Skeletal muscle tissue (tissue), 4 donors: ENCODE measurements around the gene ARHGAP26. TPM values are rescaled to one million over a fixed set of nuclear protein-coding genes. Genes with fewer than 3 reads are reported as not detected.

Experiments used
- H3K27ac ChIP-seq: one replicate; pipeline ENCODE4 v1.7.0; 2013; ENCODE audit warnings: mild to moderate bottlenecking, low read depth, low read length, inconsistent platforms
- H3K27me3 ChIP-seq, 3 donors: one replicate each; pipeline ENCODE4 v1.7.0; 2013; ENCODE audit warnings: low read length in 3 of 3; ENCODE audit not compliant: control insufficient read depth in 3 of 3, insufficient read depth in 3 of 3
- H3K36me3 ChIP-seq, 3 donors: one replicate each; pipeline ENCODE4 v1.7.0; 2013; ENCODE audit warnings: low read length in 3 of 3; ENCODE audit not compliant: control insufficient read depth in 3 of 3, insufficient read depth in 3 of 3
- H3K4me1 ChIP-seq, 3 donors: one replicate each; pipeline ENCODE4 v1.7.0; 2013; ENCODE audit warnings: low read length in 3 of 3, mild to moderate bottlenecking in 3 of 3; ENCODE audit not compliant: control insufficient read depth in 3 of 3, insufficient read depth in 3 of 3
- H3K4me3 ChIP-seq, 3 donors: one replicate each; pipeline ENCODE4 v1.7.0; 2013; ENCODE audit warnings: low read length in 3 of 3
- H3K9ac ChIP-seq, 3 donors: one replicate each; pipeline ENCODE4 v1.7.0; 2013; ENCODE audit warnings: low read length in 3 of 3, mild to moderate bottlenecking in 3 of 3, moderate library complexity in 2 of 3, low read depth in 1 of 3
- H3K9me3 ChIP-seq, 3 donors: one replicate each; pipeline ENCODE4 v1.7.0; 2013; ENCODE audit warnings: low read length in 3 of 3; ENCODE audit not compliant: control insufficient read depth in 3 of 3
- total RNA-seq: library from RNA; depleted of rRNA; stranded (reverse); fragments of >200 nt; gene quantifications from one replicate; pipeline ENCODE4 v1.2.3, GENCODE V29; 2014
- donor health status: Osteomylitis.

The ARHGAP26 gene
- total RNA-seq, 1 donor from 2014 or later: 28.7 TPM

DNA sequence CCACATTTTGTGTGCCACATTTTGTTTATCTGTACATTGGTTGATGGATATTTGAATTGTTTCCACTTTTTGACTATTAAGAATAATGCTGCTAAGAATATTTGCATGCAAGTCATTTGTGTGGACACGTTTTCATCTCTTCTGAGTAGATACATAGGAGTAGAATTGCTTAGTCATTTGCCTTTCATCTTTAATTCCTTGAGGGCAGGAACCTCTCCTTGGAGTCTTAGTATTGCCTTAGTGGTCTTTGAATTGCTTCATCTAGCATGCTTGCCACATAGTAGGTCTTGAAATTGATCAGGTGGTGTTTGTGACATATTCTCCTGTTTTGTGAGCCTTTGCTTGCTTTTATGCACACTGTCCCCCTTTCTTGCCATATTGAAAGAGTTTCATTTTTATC, 504.8 kb downstream of the ARHGAP26 start:
- Histone ChIP-seq H3K9me3 (no peaks in the 10 kb centered on the region), H3K27me3 (no peaks in the 10 kb centered on the region), H3K9ac (no peak overlapping the region), H3K4me1 (peaks cover 0 to 3% (median 2%) of the 10 kb centered on the region in 3 donors), H3K27ac (no peak overlapping the region), H3K4me3 (no peak overlapping the region), H3K36me3 (peaks cover 0 to 7% (median 0%) of the 10 kb centered on the region in 3 donors)

DNA sequence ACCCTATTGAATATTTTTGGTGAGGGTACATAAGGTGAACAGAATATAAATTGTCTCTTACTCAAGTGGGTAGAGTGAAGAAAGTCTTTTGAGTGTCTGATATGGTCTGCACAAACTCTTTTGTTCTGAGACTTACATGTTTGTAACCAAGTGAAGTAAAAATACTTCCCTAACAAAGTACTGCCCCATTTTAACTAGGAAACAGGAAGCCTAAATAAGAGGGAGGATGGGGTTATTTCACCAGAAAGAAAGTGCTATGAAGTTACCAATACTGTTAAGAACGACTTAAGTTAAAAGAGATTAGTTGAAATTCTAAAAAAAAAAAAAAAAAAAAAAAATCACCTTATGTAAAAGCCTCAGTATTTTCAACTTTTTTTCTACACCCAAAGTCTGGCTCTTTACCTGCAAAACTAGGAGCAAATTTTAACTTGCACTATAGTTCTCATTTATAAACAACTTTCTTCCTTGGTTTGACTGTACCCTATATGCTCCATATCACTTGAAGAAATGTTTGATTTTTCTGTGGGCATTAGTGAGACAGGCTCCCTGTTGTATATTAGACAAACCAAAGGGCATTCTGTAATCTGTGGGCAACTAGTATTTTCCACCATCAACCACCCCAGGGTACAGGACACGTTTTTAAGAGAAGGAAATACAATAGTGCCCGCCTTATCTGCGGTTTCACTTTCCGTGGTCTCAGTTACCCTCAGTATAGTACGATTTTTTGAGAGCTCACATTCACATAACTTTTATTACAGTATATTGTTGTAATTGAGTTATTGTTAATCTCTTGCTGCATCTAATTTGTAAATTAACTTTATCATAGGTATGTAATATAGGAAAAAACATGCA, 505.6 kb downstream of the ARHGAP26 start:
- Histone ChIP-seq H3K27me3 (no peaks in the 10 kb centered on the region), H3K27ac (no peak overlapping the region), H3K9me3 (no peaks in the 10 kb centered on the region), H3K36me3 (peaks cover 0 to 7% (median 0%) of the 10 kb centered on the region in 3 donors), H3K4me1 (peaks cover 0 to 3% (median 2%) of the 10 kb centered on the region in 3 donors), H3K4me3 (no peak overlapping the region), H3K9ac (no peak overlapping the region)

DNA sequence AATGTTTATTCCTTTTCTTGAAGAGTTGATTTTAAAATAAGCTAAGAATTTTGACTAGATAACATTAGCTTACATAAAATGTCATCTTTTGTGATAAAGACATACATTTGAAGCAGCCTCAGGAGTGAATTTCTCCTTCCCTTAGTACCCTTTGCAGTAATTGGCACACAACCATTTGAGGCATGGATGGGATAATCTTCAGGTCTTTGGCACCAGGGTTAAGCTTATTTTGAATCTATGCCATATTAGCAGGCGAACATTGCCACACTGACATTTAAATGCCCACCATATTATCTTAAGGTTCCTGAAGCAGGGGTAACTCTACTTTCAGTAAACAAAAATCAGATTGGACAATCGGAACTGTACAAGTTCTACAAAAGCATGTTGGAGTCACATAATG, 507.4 kb downstream of the ARHGAP26 start:
- no peak overlapping the region for H3K4me3 ChIP-seq
- no peaks in the 10 kb centered on the region for H3K27me3 ChIP-seq
- no peaks in the 10 kb centered on the region for H3K9me3 ChIP-seq
- peaks cover 0 to 3% (median 2%) of the 10 kb centered on the region in 3 donors for H3K4me1 ChIP-seq
- no peak overlapping the region for H3K9ac ChIP-seq
- H3K36me3 ChIP-seq: peaks cover 0 to 19% (median 2%) of the 10 kb centered on the region in 3 donors
- no peak overlapping the region for H3K27ac ChIP-seq

Other genes with a start within 250 kb of the ARHGAP26 start
- gene FGF1, start 84.3 kb upstream of the ARHGAP26 start, total RNA-seq: 2.6 TPM